ENCODE data around the gene RHOD. TPM values are rescaled to one million over a fixed set of nuclear protein-coding genes. Genes with fewer than 3 reads are reported as not detected.

RHOD gene
- total and polyA plus RNA-seq, 2 of the 8 experiments (the other 6 are each of a cell fraction or from before 2014, with no cell fraction given), result 12.1 to 17.6 TPM

DNA sequence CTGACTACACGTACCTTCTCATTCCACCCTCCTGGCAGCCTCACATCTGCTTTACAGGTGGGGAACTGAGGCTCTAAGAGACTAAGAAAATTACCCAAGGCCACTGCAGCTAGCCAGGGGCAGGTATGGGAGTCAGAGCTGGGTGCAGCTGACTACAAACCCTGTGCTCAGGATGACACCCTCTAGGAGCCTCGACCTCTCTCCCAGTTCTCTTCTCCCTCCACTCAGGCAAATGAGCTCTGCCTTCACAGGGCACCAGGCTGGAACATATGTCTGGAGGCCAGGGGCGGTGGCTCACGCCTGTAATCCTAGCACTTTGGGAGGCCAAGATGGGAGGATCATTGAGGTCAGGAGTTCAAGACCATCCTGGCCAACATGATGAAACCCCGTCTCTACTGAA is 29.7 kb upstream of the RHOD start:
- CTCF ChIA-PET (ENCODE audit: partially characterized antibody), result interaction anchor here (0.8 to 4.2 kb wide), 8 partner anchors 11 to 144 kb away, joined by 3 to 19 read pairs (median 5); no protein-coding TSS in a partner anchor
- Histone ChIP-seq H2BK12ac (ENCODE audit: low read depth, low read length) (no peak overlapping the region), H3K27ac (ENCODE audit: low read depth, low read length) (no peak overlapping the region), H3K4ac (replicated peaks; ENCODE audit: insufficient read length, low read depth, low read length) (no peak overlapping the region), H4K91ac (replicated peaks; ENCODE audit: insufficient read length, low read length) (no peak overlapping the region), H3K18ac (ENCODE audit: extremely low read depth, low read length) (no peak overlapping the region), H2BK20ac (ENCODE audit: low read length) (no peak overlapping the region), H3K27me3 (replicated peaks in 1 of 4; ENCODE audit: control insufficient read depth in 3 of 4, extremely low read depth in 1 of 4, insufficient read depth in 3 of 4, low read length in 3 of 4) (peaks cover 24 to 36% (median 29%) of the 10 kb centered on the region in 4 experiments), H3K4me1 (replicated peaks in 1 of 4; ENCODE audit: control insufficient read depth in 3 of 4, insufficient read depth in 4 of 4, low read length in 3 of 4) (peaks cover 2 to 15% (median 7%) of the 10 kb centered on the region in 4 experiments), H2BK5ac (ENCODE audit: low read depth, low read length) (no peak overlapping the region), H3K56ac (replicated peaks; ENCODE audit: insufficient read length, low read depth, low read length) (no peak overlapping the region), H3K14ac (ENCODE audit: insufficient read length) (no peak overlapping the region), H3K79me2 (ENCODE audit: control insufficient read depth in 1 of 2, insufficient read depth in 2 of 2, low read length in 2 of 2) (no peaks in the 10 kb centered on the region), H4K20me1 (replicated peaks in 1 of 2; ENCODE audit: control insufficient read depth in 1 of 2, insufficient read depth in 2 of 2, low read length in 2 of 2) (peaks cover 0 to 5% of the 10 kb centered on the region in 2 experiments), H3K9me3 (ENCODE audit: insufficient read depth in 2 of 2, low read depth in 1 of 2, low read length in 1 of 2) (peaks cover 2 to 3% of the 10 kb centered on the region in 2 experiments; a peak in 2 of 4 replicates), H4K5ac (ENCODE audit: insufficient read length, low read depth, low read length) (no peak overlapping the region), H2BK120ac (replicated peaks; ENCODE audit: low read depth, low read length) (no peak overlapping the region), H4K8ac (ENCODE audit: extremely low read depth, insufficient read depth, low read length) (no peak overlapping the region), H3K9ac (replicated peaks in 1 of 4; ENCODE audit: extremely low read depth in 1 of 4, low read depth in 3 of 4, low read length in 3 of 4) (no peak overlapping the region), H3K79me1 (ENCODE audit: low read depth, low read length) (no peaks in the 10 kb centered on the region; the same call in 1 of the 2 replicates), H3K4me3 (ENCODE audit: extremely low read depth in 1 of 4, insufficient read depth in 2 of 4, low read depth in 3 of 4, low read length in 4 of 4) (no peak overlapping the region), H2BK15ac (ENCODE audit: low read length) (no peak overlapping the region), H2AFZ (ENCODE audit: low read length) (no peak overlapping the region), H3K23ac (ENCODE audit: insufficient read length) (no peak overlapping the region), H3K36me3 (ENCODE audit: control insufficient read depth in 2 of 4, insufficient read depth in 4 of 4, low read length in 3 of 4) (no peaks in the 10 kb centered on the region), H3K4me2 (ENCODE audit: insufficient read depth in 1 of 2, low read depth in 2 of 2, low read length in 2 of 2) (no peak overlapping the region), H3K23me2 (ENCODE audit: low read depth, low read length) (peaks cover 7% of the 10 kb centered on the region), H2AK5ac (ENCODE audit: low read depth, low read length) (no peak overlapping the region)
- TF ChIP-seq NRF1 (IDR thresholded peaks at IDR 0.05; ENCODE audit: low read depth, low read length), result no peak
- TF ChIP-seq BCL11A (IDR thresholded peaks at IDR 0.05; ENCODE audit: low read depth in 2 of 2, low read length in 2 of 2), result no peak
- TF ChIP-seq, protein P1, sequence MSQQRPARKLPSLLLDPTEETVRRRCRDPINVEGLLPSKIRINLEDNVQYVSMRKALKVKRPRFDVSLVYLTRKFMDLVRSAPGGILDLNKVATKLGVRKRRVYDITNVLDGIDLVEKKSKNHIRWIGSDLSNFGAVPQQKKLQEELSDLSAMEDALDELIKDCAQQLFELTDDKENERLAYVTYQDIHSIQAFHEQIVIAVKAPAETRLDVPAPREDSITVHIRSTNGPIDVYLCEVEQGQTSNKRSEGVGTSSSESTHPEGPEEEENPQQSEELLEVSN (IDR thresholded peaks at IDR 0.05), result no peak
- no peak for TF ChIP-seq ZNF274 (IDR thresholded peaks at IDR 0.05; ENCODE audit: borderline replicate concordance, extremely low read depth, low read length)
- TF ChIP-seq RXRA (IDR thresholded peaks at IDR 0.05; ENCODE audit: insufficient read depth, low read depth, low read length), result no peak
- TF ChIP-seq CTBP2 (IDR thresholded peaks at IDR 0.05; ENCODE audit: borderline replicate concordance, insufficient read depth, insufficient read length, low read length), result no peak
- TF ChIP-seq EZH2 (IDR thresholded peaks at IDR 0.05; ENCODE audit: low read depth, low read length, severe bottlenecking), result no peak
- no peak for TF ChIP-seq RNF2 (IDR thresholded peaks at IDR 0.05; ENCODE audit: borderline replicate concordance, low read depth, low read length, missing control alignments, poor library complexity, severe bottlenecking)
- no peak for TF ChIP-seq HDAC6 (IDR thresholded peaks at IDR 0.05; ENCODE audit: low read depth, low read length)
- no peak for TF ChIP-seq YY1 (IDR thresholded peaks at IDR 0.05; ENCODE audit: low read depth, low read length)
- DNase-seq (ENCODE audit: low read depth in 1 of 2, low spot score in 2 of 2), result no peak
- POLR2A ChIA-PET (ENCODE audit: partially characterized antibody), result interaction anchor here (0.5 to 1.0 kb wide), 2 partner anchors 169 to 662 kb away, joined by 3 read pairs; no protein-coding TSS in a partner anchor
- FAIRE-seq, result no peak
- WGBS, 2 experiments (ENCODE audit: extremely low coverage in 1 of 2, insufficient coverage in 1 of 2, insufficient read length in 1 of 2, insufficient replicate concordance in 2 of 2, low coverage in 1 of 2, low lambda C conversion rate in 2 of 2, missing lambda C conversion rate in 1 of 2), result 88% methylated on average over 4 of the region's 5 CpGs; no CpG with 5 or more reads in 1 of the 2 experiments

All from H1 (cell line).